ENCODE results near the gene HOXC10. TPM values are rescaled to one million over a fixed set of nuclear protein-coding genes. Genes with fewer than 3 reads are reported as not detected.

HOXC10 gene
- total and polyA plus RNA-seq, 2 of the 8 experiments (the other 6 are each of a cell fraction or from before 2014, with no cell fraction given) = not detected

GRCh38 chr12:53941187-53941586 is 43.8 kb upstream of the HOXC10 start:
- no peak overlapping the region for H4K8ac ChIP-seq (ENCODE audit: extremely low read depth, insufficient read depth, low read length)
- ChIA-PET POLR2A (ENCODE audit: partially characterized antibody) (interaction anchor here (1.0 to 1.2 kb wide), 2 partner anchors 12 to 27 kb away, joined by 3 read pairs; no protein-coding TSS in a partner anchor), CTCF (ENCODE audit: partially characterized antibody) (interaction anchor here (0.7 to 2.5 kb wide), 3 partner anchors 11 to 172 kb away, joined by 3 to 9 read pairs (median 7); partner anchors contain the start of gene HOXC10)
- no peak overlapping the region for H3K56ac ChIP-seq (replicated peaks; ENCODE audit: insufficient read length, low read depth, low read length)
- H3K4me2 ChIP-seq (ENCODE audit: insufficient read depth in 1 of 2, low read depth in 2 of 2, low read length in 2 of 2) = no peak overlapping the region
- no peak overlapping the region for H2BK20ac ChIP-seq (ENCODE audit: low read length)
- FAIRE-seq (no peak), DNase-seq (ENCODE audit: low read depth in 1 of 2, low spot score in 2 of 2) (peak in 1 of 2 experiments; percentile 19)
- peaks cover 0 to 4% (median 0%) of the 10 kb centered on the region in 4 experiments; a peak in 1 of 8 replicates for H3K36me3 ChIP-seq (ENCODE audit: control insufficient read depth in 2 of 4, insufficient read depth in 4 of 4, low read length in 3 of 4)
- H4K5ac ChIP-seq (ENCODE audit: insufficient read length, low read depth, low read length) = no peak overlapping the region
- no peak overlapping the region for H2BK5ac ChIP-seq (ENCODE audit: low read depth, low read length)
- H3K9ac ChIP-seq (replicated peaks in 1 of 4; ENCODE audit: extremely low read depth in 1 of 4, low read depth in 3 of 4, low read length in 3 of 4) = no peak overlapping the region
- H4K20me1 ChIP-seq (replicated peaks in 1 of 2; ENCODE audit: control insufficient read depth in 1 of 2, insufficient read depth in 2 of 2, low read length in 2 of 2) = peaks cover 12 to 28% of the 10 kb centered on the region in 2 experiments
- no peak overlapping the region for H3K14ac ChIP-seq (ENCODE audit: insufficient read length)
- no peaks in the 10 kb centered on the region for H3K79me1 ChIP-seq (ENCODE audit: low read depth, low read length)
- H3K9me3 ChIP-seq (ENCODE audit: insufficient read depth in 2 of 2, low read depth in 1 of 2, low read length in 1 of 2) = no peaks in the 10 kb centered on the region
- no peak overlapping the region for H2AFZ ChIP-seq (ENCODE audit: low read length)
- H3K18ac ChIP-seq (ENCODE audit: extremely low read depth, low read length) = no peak overlapping the region
- H3K79me2 ChIP-seq (ENCODE audit: control insufficient read depth in 1 of 2, insufficient read depth in 2 of 2, low read length in 2 of 2) = no peaks in the 10 kb centered on the region
- no peak overlapping the region for H3K4me3 ChIP-seq (ENCODE audit: extremely low read depth in 1 of 4, insufficient read depth in 2 of 4, low read depth in 3 of 4, low read length in 4 of 4)
- H2BK12ac ChIP-seq (ENCODE audit: low read depth, low read length) = no peak overlapping the region
- peaks cover 91 to 100% (median 97%) of the 10 kb centered on the region in 4 experiments for H3K27me3 ChIP-seq (replicated peaks in 1 of 4; ENCODE audit: control insufficient read depth in 3 of 4, extremely low read depth in 1 of 4, insufficient read depth in 3 of 4, low read length in 3 of 4)
- H2BK15ac ChIP-seq (ENCODE audit: low read length) = no peak overlapping the region; the same call in 1 of the 2 replicates
- H3K23me2 ChIP-seq (ENCODE audit: low read depth, low read length) = no peaks in the 10 kb centered on the region
- no peak overlapping the region for H4K91ac ChIP-seq (replicated peaks; ENCODE audit: insufficient read length, low read length)
- TF ChIP-seq BACH1 (IDR thresholded peaks at IDR 0.05; ENCODE audit: low read length) (no peak), KDM5A (IDR thresholded peaks at IDR 0.05; ENCODE audit: low read length) (no peak), USF2 (IDR thresholded peaks at IDR 0.05; ENCODE audit: low read length) (no peak), ASH2L (IDR thresholded peaks at IDR 0.05; ENCODE audit: low read length) (no peak), RNF2 (IDR thresholded peaks at IDR 0.05; ENCODE audit: borderline replicate concordance, low read depth, low read length, missing control alignments, poor library complexity, severe bottlenecking) (peak; percentile 62), TAF7 (optimal IDR thresholded peaks at IDR 0.05; ENCODE audit: borderline replicate concordance, low read depth, low read length) (no peak), CBX8 (IDR thresholded peaks at IDR 0.05; ENCODE audit: borderline replicate concordance, low read depth, low read length) (0 out of 2 replicates have a peak, but pooled peaks have one; percentile 5), TCF12 (IDR thresholded peaks at IDR 0.05; ENCODE audit: low read depth, low read length) (no peak), KDM4A (IDR thresholded peaks at IDR 0.05; ENCODE audit: low read depth, low read length, severe bottlenecking) (no peak), SIRT6 (IDR thresholded peaks at IDR 0.05; ENCODE audit: low read length) (no peak)
- no peak overlapping the region for H3K27ac ChIP-seq (ENCODE audit: low read depth, low read length)
- no peak overlapping the region for H3K4ac ChIP-seq (replicated peaks; ENCODE audit: insufficient read length, low read depth, low read length)
- peaks cover 0 to 6% (median 5%) of the 10 kb centered on the region in 4 experiments; a peak in 4 of 7 replicates for H3K4me1 ChIP-seq (replicated peaks in 1 of 4; ENCODE audit: control insufficient read depth in 3 of 4, insufficient read depth in 4 of 4, low read length in 3 of 4)
- no peak overlapping the region for H3K23ac ChIP-seq (ENCODE audit: insufficient read length)
- H2AK5ac ChIP-seq (ENCODE audit: low read depth, low read length) = no peak overlapping the region
- H2BK120ac ChIP-seq (replicated peaks; ENCODE audit: low read depth, low read length) = no peak overlapping the region
